GM12878 (cell line): ENCODE data around the gene INAFM1. TPM values are rescaled to one million over a fixed set of nuclear protein-coding genes. Genes with fewer than 3 reads are reported as not detected.
A peak's percentile ranks its signal among the peaks of the same experiment; 100 is the strongest.

Experiments used
- ATAC-seq: fragments of 200-7000 bp; cut with Tn5 transposase; 3 replicates; pipeline ENCODE4 v1.9.1; 2020; ENCODE audit warnings: mild to moderate bottlenecking, moderate library complexity
- BruUV-seq: library from RNA; stranded (reverse); fragments of 400-500 nt; replicated peaks from 2 replicates; lab custom pipeline; 2021; lab: Mats Ljungman, UMichigan
- CTCF ChIA-PET: fragments of 300-600 bp; sonication (Branson Sonifier 250); formaldehyde crosslinking; extraction: SDS; loops from one replicate; lab custom pipeline; 2021; ENCODE audit warnings: inconsistent platforms; lab: Yijun Ruan, JAX
- POLR2A ChIA-PET: fragments of 350-600 bp; formaldehyde crosslinking; extraction: SDS; loops from one replicate; lab custom pipeline; 2021; ENCODE audit warnings: inconsistent platforms; lab: Charles Lee
- RAD21 ChIA-PET: fragments of 300-600 bp; sonication (Branson Sonifier 250); formaldehyde crosslinking; loops from one replicate; lab custom pipeline; 2023; ENCODE audit warnings: antibody characterized with exemption; ENCODE audit not compliant: unreplicated experiment; lab: Charles Lee
- SMC1A ChIA-PET: fragments of 300-600 bp; sonication (Branson Sonifier 250); formaldehyde crosslinking; loops from one replicate; lab custom pipeline; 2023; ENCODE audit not compliant: unreplicated experiment, uncharacterized antibody; lab: Charles Lee
- DNase-seq: peaks from one replicate; pipeline ENCODE4 v3.0.0-alpha.2; 2011; ENCODE audit warnings: low read depth, low spot score
- FAIRE-seq: peaks from 3 replicates; lab custom pipeline; 2011; peaks lifted over from hg19 to GRCh38; lab: Jason Lieb, UNC
- H2AFZ ChIP-seq: 2 replicates; pipeline ENCODE4 v1.6.0; 2011; ENCODE audit warnings: low read depth, low read length, control low read depth; ENCODE audit not compliant: control insufficient read depth
- H3K27ac ChIP-seq: 2 replicates; pipeline ENCODE4 v1.5.1; 2011; ENCODE audit warnings: control low read depth; ENCODE audit not compliant: control insufficient read depth, insufficient read depth
- H3K27me3 ChIP-seq, 2 experiments: replicated peaks in 1 of 2; 2 replicates each; pipeline versions ENCODE4 v1.6.0 to v1.6.1; 2011; ENCODE audit warnings: low read length in 1 of 2; ENCODE audit not compliant: control insufficient read depth in 2 of 2, insufficient read depth in 2 of 2
- H3K36me3 ChIP-seq, 2 experiments: 2 replicates each; pipeline ENCODE4 v1.5.1; 2011; ENCODE audit warnings: low read length in 1 of 2; ENCODE audit not compliant: control insufficient read depth in 2 of 2, insufficient read depth in 2 of 2
- H3K4me1 ChIP-seq: 2 replicates; pipeline ENCODE4 v1.6.1; 2011; ENCODE audit warnings: mild to moderate bottlenecking, low read length, moderate library complexity, mixed read lengths; ENCODE audit not compliant: control insufficient read depth, insufficient read depth
- H3K4me2 ChIP-seq: 2 replicates; pipeline ENCODE4 v1.6.0; 2011; ENCODE audit warnings: control low read depth; ENCODE audit not compliant: control insufficient read depth, insufficient read depth
- H3K4me3 ChIP-seq: fragments of 200-600 bp; sonication (generic); 2 replicates; pipeline ENCODE4 v1.5.1; 2016
- H3K79me2 ChIP-seq: 2 replicates; pipeline ENCODE4 v1.6.0; 2011; ENCODE audit warnings: low read length; ENCODE audit not compliant: control insufficient read depth, insufficient read depth
- H3K9ac ChIP-seq: 2 replicates; pipeline ENCODE4 v1.8.0; 2011; ENCODE audit warnings: low read length, control low read depth, mixed read lengths; ENCODE audit not compliant: control insufficient read depth, insufficient read depth
- H3K9me3 ChIP-seq: replicated peaks from 3 replicates; pipeline ENCODE4 v1.5.1; 2011; ENCODE audit warnings: mild to moderate bottlenecking, low read length; ENCODE audit not compliant: control insufficient read depth, insufficient read depth
- H4K20me1 ChIP-seq: 2 replicates; pipeline ENCODE4 v1.6.0; 2011; ENCODE audit not compliant: control insufficient read depth, insufficient read depth
- E4F1 ChIP-seq: fragments of 450-650 bp; IDR thresholded peaks from 2 replicates; pipeline ENCODE4 v1.6.1; 2018; ENCODE audit warnings: borderline replicate concordance, mild to moderate bottlenecking; ENCODE audit not compliant: partially characterized antibody
- IKZF1 ChIP-seq: fragments of 450-650 bp; conservative IDR thresholded peaks from 2 replicates; pipeline ENCODE4 v1.6.1; 2017; ENCODE audit warnings: antibody characterized with exemption, mild to moderate bottlenecking
- IKZF2 ChIP-seq, 2 experiments: fragments of 450-650 bp; IDR thresholded peaks; 2 replicates each; pipeline ENCODE4 v1.6.1; 2017; ENCODE audit warnings: mild to moderate bottlenecking in 2 of 2, moderate library complexity in 2 of 2
- MEF2B ChIP-seq: fragments of 450-650 bp; IDR thresholded peaks from 2 replicates; pipeline ENCODE4 v1.6.1; 2018; ENCODE audit warnings: mild to moderate bottlenecking, moderate library complexity; ENCODE audit not compliant: partially characterized antibody, poor library complexity, severe bottlenecking
- MTA2 ChIP-seq: fragments of 450-650 bp; IDR thresholded peaks from 2 replicates; pipeline ENCODE4 v1.6.1; 2016; ENCODE audit warnings: low read depth, mild to moderate bottlenecking, moderate library complexity
- PAX8 ChIP-seq: fragments of 450-650 bp; IDR thresholded peaks from 2 replicates; pipeline ENCODE4 v1.6.1; 2017; ENCODE audit warnings: mild to moderate bottlenecking, moderate library complexity
- RAD51 ChIP-seq: fragments of 450-650 bp; IDR thresholded peaks from 2 replicates; pipeline ENCODE4 v1.6.1; 2016; ENCODE audit warnings: moderate library complexity, mild to moderate bottlenecking, inconsistent platforms
- RELB ChIP-seq: fragments of 450-650 bp; IDR thresholded peaks from 2 replicates; pipeline ENCODE4 v1.6.1; 2017; ENCODE audit warnings: low read depth, mild to moderate bottlenecking, moderate library complexity
- SPI1 ChIP-seq: IDR thresholded peaks from 2 replicates; pipeline ENCODE4 v1.6.1; 2011; ENCODE audit warnings: low read depth, mild to moderate bottlenecking, low read length, moderate library complexity, borderline replicate concordance; ENCODE audit not compliant: insufficient read depth
- ZNF217 ChIP-seq: fragments of 450-650 bp; IDR thresholded peaks from 2 replicates; pipeline ENCODE4 v1.6.1; 2017; ENCODE audit warnings: antibody characterized with exemption, mild to moderate bottlenecking
- ZNF274 ChIP-seq: IDR thresholded peaks from one replicate; pipeline ENCODE4 v1.8.0; 2011; ENCODE audit not compliant: insufficient read length, insufficient read depth
- ZNF622 ChIP-seq: fragments of 450-650 bp; IDR thresholded peaks from 2 replicates; pipeline ENCODE4 v1.6.1; 2017; ENCODE audit warnings: mild to moderate bottlenecking, inconsistent platforms
- WGBS: methylation state at CpG from one replicate; pipeline ENCODE4 v1.1.6; 2016; ENCODE audit warnings: low lambda C conversion rate; ENCODE audit not compliant: insufficient replicate concordance, insufficient coverage; ENCODE audit errors: missing lambda C conversion rate; 5-methylcytosine and 5-hydroxymethylcytosine counted together
- in situ Hi-C: fragments of 300-500 bp; cut with MboI; formaldehyde crosslinking; loops from 9 replicates; pipeline ENCODE4 v1.14.3; 2018; ENCODE audit warnings: mixed read lengths
- intact Hi-C: fragments of 100-400 bp; cut with micrococcal nuclease; formaldehyde crosslinking; loops from one replicate; pipeline ENCODE4 v1.14.2; 2022; ENCODE audit not compliant: unreplicated experiment
- polyA plus RNA-seq, 11 experiments: library from polyadenylated mRNA; depleted of rRNA in 4 of 11; unstranded in 6 of 11; stranded (reverse) in 5 of 11; fragments of >200 nt; fragmentation: Nextera tagmentation in 4 of 11; fragmentation: Illumina TruSeq in 1 of 11; extraction: Ambion mirVana in 4 of 11; extraction: Trizol in 1 of 11; gene quantifications; 1 replicate in 1 of 11; 2 replicates in 10 of 11; pipeline versions ENCODE4 v1.2.1 to v1.2.3, GENCODE V29; 2011 to 2016; ENCODE audit warnings: inconsistent platforms in 2 of 11, missing spikeins in 2 of 11, low read depth in 1 of 11
- total RNA-seq, 4 experiments: library from RNA; depleted of rRNA in 3 of 4; stranded (reverse); fragments of >200 nt in 3 of 4; fragmentation: Illumina TruSeq in 1 of 4; extraction: Trizol in 1 of 4; gene quantifications; 2 replicates each; pipeline versions ENCODE4 v1.2.1 to v1.2.3, GENCODE V29; 2013 to 2021

INAFM1 gene
- total and polyA plus RNA-seq, 10 of the 15 experiments (the other 5 are each of a cell fraction or from before 2014, with no cell fraction given), result 0.57 to 6.8 (median 1.1) TPM; not detected in 1

GRCh38 chr19:47322058-47322457 lies 47.4 kb downstream of the INAFM1 start:
- Histone ChIP-seq H3K36me3 (no peaks in the 10 kb centered on the region), H3K4me1 (no peaks in the 10 kb centered on the region), H3K4me3 (no peak overlapping the region), H3K9me3 (no peaks in the 10 kb centered on the region; the same call in 2 of the 3 replicates), H3K9ac (no peak overlapping the region), H2AFZ (no peak overlapping the region), H3K4me2 (0 out of 2 replicates have a peak overlapping the region, but pooled peaks have one; percentile 7), H4K20me1 (no peaks in the 10 kb centered on the region), H3K27ac (no peak overlapping the region), H3K79me2 (no peaks in the 10 kb centered on the region), H3K27me3 (no peaks in the 10 kb centered on the region)
- FAIRE-seq (no peak), DNase-seq (no peak), ATAC-seq (peak; percentile 44)
- in situ Hi-C loops (no loop called here), intact Hi-C loops (no loop called here)
- BruUV-seq, result no TSS peak
- RAD21 ChIA-PET, result no interaction called here
- WGBS, result 0% methylated on average over 2 of the region's 2 CpGs
- SMC1A ChIA-PET, result interaction anchor here (1.0 kb wide), 1 partner anchor 15 kb away, joined by 3 read pairs; no protein-coding TSS in a partner anchor
- CTCF ChIA-PET, result interaction anchor here (0.6 to 1.0 kb wide), 3 partner anchors 27 to 120 kb away, joined by 3 to 4 read pairs (median 3); partner anchors contain the start of gene DHX34
- POLR2A ChIA-PET, result interaction anchor here (0.7 kb wide), 1 partner anchor 864 kb away, joined by 3 read pairs; no protein-coding TSS in a partner anchor
- TF ChIP-seq SPI1 (peak; percentile 18; the same call in 1 of the 2 replicates), E4F1 (no peak), MTA2 (peak; percentile 44; the same call in 1 of the 2 replicates), RAD51 (no peak), ZNF217 (no peak), ZNF274 (no peak), ZNF622 (no peak), IKZF1 (peak; percentile 31), PAX8 (no peak), IKZF2 (IDR thresholded peaks at IDR 0.05) (peak in 1 of 2 experiments; percentile 43; a peak in 2 of 4 replicates), MEF2B (peak; percentile 36), RELB (peak; percentile 33; the same call in 1 of the 2 replicates)
